Lower lobe of right lung (tissue), 2 donors: ENCODE data around the gene CSRP1. TPM values are rescaled to one million over a fixed set of nuclear protein-coding genes. Genes with fewer than 3 reads are reported as not detected.
A peak's percentile ranks its signal among the peaks of the same experiment; 100 is the strongest.

Experiments used
- ATAC-seq, 2 donors: fragments of 200-7000 bp; cut with Tn5 transposase; one replicate each; pipeline ENCODE4 v1.9.1; 2020 to 2022; ENCODE audit warnings: mild to moderate bottlenecking in 2 of 2, moderate library complexity in 2 of 2
- DNase-seq: peaks from one replicate; pipeline ENCODE4 v3.0.0-alpha.2; 2020
- H3K27ac ChIP-seq: fragments of 200-600 bp; one replicate; pipeline ENCODE4 v1.8.0; 2022
- H3K27me3 ChIP-seq: fragments of 200-600 bp; one replicate; pipeline ENCODE4 v1.8.0; 2022; ENCODE audit warnings: low read depth
- H3K36me3 ChIP-seq: fragments of 200-600 bp; one replicate; pipeline ENCODE4 v1.8.0; 2022; ENCODE audit warnings: mild to moderate bottlenecking
- H3K4me1 ChIP-seq: fragments of 200-600 bp; one replicate; pipeline ENCODE4 v1.8.0; 2022
- H3K4me3 ChIP-seq: fragments of 200-600 bp; one replicate; pipeline ENCODE4 v1.8.0; 2022; ENCODE audit warnings: mild to moderate bottlenecking
- H3K9me3 ChIP-seq: fragments of 200-600 bp; one replicate; pipeline ENCODE4 v1.8.0; 2022
- CTCF ChIP-seq: fragments of 200-600 bp; IDR thresholded peaks from one replicate; pipeline ENCODE4 v1.8.0; 2022; ENCODE audit warnings: antibody characterized with exemption, mild to moderate bottlenecking
- intact Hi-C: fragments of 100-400 bp; cut with DNase I; formaldehyde crosslinking; loops from one replicate; pipeline ENCODE4 v1.11.0; 2022
- total RNA-seq: library from RNA; stranded (reverse); fragmentation: NEBNext Ultra II Directional; extraction: Animal tissue kit (Norgen Biotek cat#: 25700); gene quantifications from one replicate; pipeline ENCODE4 v1.2.1, GENCODE V29; 2021
- donor health status: DM: no; HTN: yes; CAD: no; lungs with severe emphysema.

CSRP1 gene
- total RNA-seq, 1 donor from 2014 or later: 185 TPM

GRCh38 chr1:201543871-201544642 is 37.1 kb upstream of the CSRP1 start:
- Histone ChIP-seq H3K27me3 (peaks cover 10% of the 10 kb centered on the region), H3K4me1 (peaks cover 45% of the 10 kb centered on the region), H3K9me3 (no peaks in the 10 kb centered on the region), H3K27ac (no peak overlapping the region), H3K36me3 (no peaks in the 10 kb centered on the region), H3K4me3 (no peak overlapping the region)
- no peak for TF ChIP-seq CTCF
- no peak for ATAC-seq
- no peak for DNase-seq
- intact Hi-C loops: no loop called here

- no peaks in the 10 kb centered on the region for H3K36me3 ChIP-seq
- H3K27me3 ChIP-seq: peaks cover 21% of the 10 kb centered on the region
- H3K27ac ChIP-seq: peak overlapping the region; percentile 47
- H3K4me1 ChIP-seq: peaks cover 55% of the 10 kb centered on the region
- H3K4me3 ChIP-seq: no peak overlapping the region
- no peak for ATAC-seq
- DNase-seq: no peak
- intact Hi-C loops: no loop called here
- TF ChIP-seq CTCF: no peak
- H3K9me3 ChIP-seq: no peaks in the 10 kb centered on the region
Observed at GRCh38 chr1:201542309-201543035, 35.5 kb upstream of the CSRP1 start.

- no peak for TF ChIP-seq CTCF
- no peaks in the 10 kb centered on the region for H3K9me3 ChIP-seq
- H3K36me3 ChIP-seq: no peaks in the 10 kb centered on the region
- H3K27me3 ChIP-seq: peaks cover 21% of the 10 kb centered on the region
- H3K27ac ChIP-seq: peak overlapping the region; percentile 81
- ATAC-seq: no peak
- no peak for DNase-seq
- intact Hi-C loops: no loop called here
- peaks cover 66% of the 10 kb centered on the region for H3K4me1 ChIP-seq
- H3K4me3 ChIP-seq: peak overlapping the region; percentile 64
Observed at GRCh38 chr1:201540846-201541735, 34.2 kb upstream of the CSRP1 start.

GRCh38 chr1:201539561-201540431 is 32.9 kb upstream of the CSRP1 start:
- no peaks in the 10 kb centered on the region for H3K9me3 ChIP-seq
- no peaks in the 10 kb centered on the region for H3K36me3 ChIP-seq
- no peak for TF ChIP-seq CTCF
- H3K4me3 ChIP-seq: peak overlapping the region; percentile 64
- peak overlapping the region; percentile 81 for H3K27ac ChIP-seq
- peaks cover 79% of the 10 kb centered on the region for H3K4me1 ChIP-seq
- ATAC-seq (peak; percentile 34 to 55), DNase-seq (peak; percentile 61)
- intact Hi-C loops: no loop called here
- peaks cover 21% of the 10 kb centered on the region for H3K27me3 ChIP-seq
